HG03432 (cell line): ENCODE results near the gene VDAC1.
"Not testable (repeated sequence)": the region's sequence is repeated elsewhere in the genome, so short reads cannot be mapped to it uniquely, and the experiment has no call there.

ENCODE experiments used
- ATAC-seq: cut with Tn5 transposase; IDR thresholded peaks from one replicate; pipeline ENCODE4 v1.9.1; 2021; ENCODE audit warnings: mild to moderate bottlenecking, moderate library complexity; ENCODE audit not compliant: unreplicated experiment

VDAC1 gene

GRCh38 chr5:133996683-133997252, 8.0 kb downstream of the VDAC1 start:
- no peak for ATAC-seq

- ATAC-seq, result no peak
Observed at GRCh38 chr5:133995883-133996563, 8.8 kb downstream of the VDAC1 start.

- no peak for ATAC-seq
Observed at GRCh38 chr5:133995341-133995740, 9.4 kb downstream of the VDAC1 start.

- ATAC-seq, result no peak
Observed at GRCh38 chr5:133994990-133995333, 9.8 kb downstream of the VDAC1 start.

GRCh38 chr5:133994297-133994989, 10.3 kb downstream of the VDAC1 start:
- ATAC-seq, result no peak

- no peak for ATAC-seq
Observed at GRCh38 chr5:133993185-133993936, 11.4 kb downstream of the VDAC1 start.

GRCh38 chr5:133992429-133993155, 12.2 kb downstream of the VDAC1 start:
- ATAC-seq, result no peak

- ATAC-seq, result no peak
Observed at GRCh38 chr5:133991171-133991910, 13.4 kb downstream of the VDAC1 start.

- ATAC-seq, result no peak
Observed at GRCh38 chr5:133990396-133990795, 14.4 kb downstream of the VDAC1 start.

GRCh38 chr5:133985540-133986180, 19.1 kb downstream of the VDAC1 start:
- no peak for ATAC-seq

- no peak for ATAC-seq
Observed at GRCh38 chr5:133983674-133984073, 21.1 kb downstream of the VDAC1 start.

- no peak for ATAC-seq
Observed at GRCh38 chr5:133981714-133982113, 23.1 kb downstream of the VDAC1 start.

GRCh38 chr5:133980652-133981051, 24.1 kb downstream of the VDAC1 start:
- ATAC-seq, result no peak

GRCh38 chr5:133978943-133979342, 25.8 kb downstream of the VDAC1 start:
- no peak for ATAC-seq

- no peak for ATAC-seq
Observed at GRCh38 chr5:133977858-133978257, 26.9 kb downstream of the VDAC1 start.

- peak; percentile 53 for ATAC-seq
Observed at GRCh38 chr5:133977161-133977787, 27.5 kb downstream of the VDAC1 start.

GRCh38 chr5:133975546-133975945, 29.2 kb downstream of the VDAC1 start:
- ATAC-seq, result not testable (repeated sequence)

GRCh38 chr5:133974142-133974541, 30.6 kb downstream of the VDAC1 start:
- ATAC-seq, result no peak

- ATAC-seq, result no peak
Observed at GRCh38 chr5:133970325-133970909, 34.4 kb downstream of the VDAC1 start.
